HEK293 (cell line): Measurements from ENCODE around the gene SIRPB2.

Experiments
- AEBP2 ChIP-seq: fragments of 450-650 bp; formaldehyde crosslinking; IDR thresholded peaks from 2 replicates; pipeline ENCODE4 v1.5.1; 2016; ENCODE audit warnings: missing biosample characterization, missing genetic modification characterization, borderline replicate concordance
- GLI2 ChIP-seq: fragments of 450-650 bp; formaldehyde crosslinking; IDR thresholded peaks from 2 replicates; pipeline ENCODE4; 2017; ENCODE audit warnings: missing biosample characterization, missing genetic modification characterization, low read depth, borderline replicate concordance
- IKZF3 ChIP-seq: fragments of 450-650 bp; IDR thresholded peaks from 2 replicates; pipeline ENCODE4 v1.5.0; 2018; ENCODE audit warnings: missing biosample characterization, mild to moderate bottlenecking, missing genetic modification characterization, moderate library complexity
- KLF1 ChIP-seq: fragments of 450-650 bp; formaldehyde crosslinking; IDR thresholded peaks from 2 replicates; pipeline ENCODE4 v1.5.1; 2016; ENCODE audit warnings: missing biosample characterization, missing genetic modification characterization
- OVOL3 ChIP-seq: fragments of 450-650 bp; formaldehyde crosslinking; IDR thresholded peaks from 2 replicates; pipeline ENCODE4 v1.5.1; 2016; ENCODE audit warnings: missing biosample characterization, missing genetic modification characterization
- SCRT2 ChIP-seq: fragments of 450-650 bp; formaldehyde crosslinking; IDR thresholded peaks from 2 replicates; pipeline ENCODE4 v1.5.1; 2016; ENCODE audit warnings: missing biosample characterization, missing genetic modification characterization
- SP2 ChIP-seq: fragments of 450-650 bp; formaldehyde crosslinking; IDR thresholded peaks from 2 replicates; pipeline ENCODE4 v1.5.1; 2016; ENCODE audit warnings: missing biosample characterization, missing genetic modification characterization
- WT1 ChIP-seq: fragments of 450-650 bp; formaldehyde crosslinking; IDR thresholded peaks from 2 replicates; pipeline ENCODE4 v1.5.1; 2016; ENCODE audit warnings: missing biosample characterization, missing genetic modification characterization
- ZBTB17 ChIP-seq: fragments of 450-650 bp; formaldehyde crosslinking; IDR thresholded peaks from 2 replicates; pipeline ENCODE4 v1.5.1; 2016; ENCODE audit warnings: missing biosample characterization, missing genetic modification characterization
- ZFP37 ChIP-seq: fragments of 450-650 bp; formaldehyde crosslinking; IDR thresholded peaks from 2 replicates; pipeline ENCODE4 v1.5.1; 2016; ENCODE audit warnings: missing biosample characterization, missing genetic modification characterization
- ZIC2 ChIP-seq: fragments of 450-650 bp; formaldehyde crosslinking; IDR thresholded peaks from 2 replicates; pipeline ENCODE4 v1.5.1; 2016; ENCODE audit warnings: missing biosample characterization, missing genetic modification characterization
- ZNF121 ChIP-seq: fragments of 450-650 bp; formaldehyde crosslinking; IDR thresholded peaks from 2 replicates; pipeline ENCODE4 v1.5.1; 2016; ENCODE audit warnings: missing biosample characterization, missing genetic modification characterization
- ZNF19 ChIP-seq: fragments of 450-650 bp; formaldehyde crosslinking; IDR thresholded peaks from 2 replicates; pipeline ENCODE4; 2016; ENCODE audit warnings: missing biosample characterization, missing genetic modification characterization, low read depth
- ZNF248 ChIP-seq: fragments of 450-650 bp; formaldehyde crosslinking; IDR thresholded peaks from 2 replicates; pipeline ENCODE4 v1.5.1; 2017; ENCODE audit warnings: missing biosample characterization, missing genetic modification characterization
- ZNF391 ChIP-seq: fragments of 450-650 bp; formaldehyde crosslinking; IDR thresholded peaks from 2 replicates; pipeline ENCODE4 v1.5.1; 2016; ENCODE audit warnings: low read depth, missing biosample characterization, missing genetic modification characterization, borderline replicate concordance
- ZNF530 ChIP-seq: fragments of 450-650 bp; formaldehyde crosslinking; IDR thresholded peaks from 2 replicates; pipeline ENCODE4 v1.5.1; 2016; ENCODE audit warnings: low read depth, missing biosample characterization, missing genetic modification characterization
- ZNF548 ChIP-seq: fragments of 450-650 bp; formaldehyde crosslinking; IDR thresholded peaks from 2 replicates; pipeline ENCODE4 v1.5.1; 2016; ENCODE audit warnings: missing biosample characterization, missing genetic modification characterization
- ZNF596 ChIP-seq: fragments of 450-650 bp; IDR thresholded peaks from 2 replicates; pipeline ENCODE4 v1.5.0; 2018; ENCODE audit warnings: missing biosample characterization, mild to moderate bottlenecking, missing genetic modification characterization, moderate library complexity
- ZNF610 ChIP-seq: fragments of 450-650 bp; formaldehyde crosslinking; IDR thresholded peaks from 2 replicates; pipeline ENCODE4 v1.5.1; 2016; ENCODE audit warnings: missing biosample characterization, missing genetic modification characterization, borderline replicate concordance
- ZNF621 ChIP-seq: fragments of 450-650 bp; formaldehyde crosslinking; IDR thresholded peaks from 2 replicates; pipeline ENCODE4 v1.5.1; 2017; ENCODE audit warnings: missing biosample characterization, missing genetic modification characterization
- ZNF629 ChIP-seq: fragments of 450-650 bp; formaldehyde crosslinking; IDR thresholded peaks from 2 replicates; pipeline ENCODE4 v1.5.1; 2017; ENCODE audit warnings: missing biosample characterization, missing genetic modification characterization
- ZNF658 ChIP-seq: fragments of 450-650 bp; formaldehyde crosslinking; IDR thresholded peaks from 2 replicates; pipeline ENCODE4; 2016; ENCODE audit warnings: missing biosample characterization, missing genetic modification characterization
- ZNF660 ChIP-seq: fragments of 450-650 bp; IDR thresholded peaks from 2 replicates; pipeline ENCODE4 v1.5.1; 2018; ENCODE audit warnings: missing biosample characterization, mild to moderate bottlenecking, missing genetic modification characterization
- ZNF677 ChIP-seq: fragments of 450-650 bp; IDR thresholded peaks from 2 replicates; pipeline ENCODE4 v1.5.0; 2018; ENCODE audit warnings: missing biosample characterization, mild to moderate bottlenecking, missing genetic modification characterization, moderate library complexity
- ZNF837 ChIP-seq: fragments of 450-650 bp; formaldehyde crosslinking; IDR thresholded peaks from 2 replicates; pipeline ENCODE4 v1.5.1; 2016; ENCODE audit warnings: missing biosample characterization, missing genetic modification characterization
- ZSCAN5A ChIP-seq: fragments of 450-650 bp; formaldehyde crosslinking; IDR thresholded peaks from 2 replicates; pipeline ENCODE4 v1.5.1; 2016; ENCODE audit warnings: missing biosample characterization, missing genetic modification characterization
- TF ChIP-seq, protein P1 (sequence below): fragments of 450-650 bp; formaldehyde crosslinking; IDR thresholded peaks from 2 replicates; pipeline ENCODE4 v1.5.1; 2016; ENCODE audit warnings: missing biosample characterization, missing genetic modification characterization, borderline replicate concordance
- TF ChIP-seq, protein P2 (sequence below): IDR thresholded peaks from 2 replicates; pipeline ENCODE4 v1.6.1; 2011; ENCODE audit warnings: mild to moderate bottlenecking, low read depth, low read length, borderline replicate concordance
- TF ChIP-seq, protein P3 (sequence below): fragments of 450-650 bp; formaldehyde crosslinking; IDR thresholded peaks from 2 replicates; pipeline ENCODE4 v1.5.1; 2016; ENCODE audit warnings: missing biosample characterization, missing genetic modification characterization
- TF ChIP-seq, protein P4 (sequence below): fragments of 450-650 bp; formaldehyde crosslinking; IDR thresholded peaks from 2 replicates; pipeline ENCODE4 v1.5.1; 2017; ENCODE audit warnings: missing biosample characterization, mild to moderate bottlenecking, missing genetic modification characterization, moderate library complexity

Gene SIRPB2

DNA sequence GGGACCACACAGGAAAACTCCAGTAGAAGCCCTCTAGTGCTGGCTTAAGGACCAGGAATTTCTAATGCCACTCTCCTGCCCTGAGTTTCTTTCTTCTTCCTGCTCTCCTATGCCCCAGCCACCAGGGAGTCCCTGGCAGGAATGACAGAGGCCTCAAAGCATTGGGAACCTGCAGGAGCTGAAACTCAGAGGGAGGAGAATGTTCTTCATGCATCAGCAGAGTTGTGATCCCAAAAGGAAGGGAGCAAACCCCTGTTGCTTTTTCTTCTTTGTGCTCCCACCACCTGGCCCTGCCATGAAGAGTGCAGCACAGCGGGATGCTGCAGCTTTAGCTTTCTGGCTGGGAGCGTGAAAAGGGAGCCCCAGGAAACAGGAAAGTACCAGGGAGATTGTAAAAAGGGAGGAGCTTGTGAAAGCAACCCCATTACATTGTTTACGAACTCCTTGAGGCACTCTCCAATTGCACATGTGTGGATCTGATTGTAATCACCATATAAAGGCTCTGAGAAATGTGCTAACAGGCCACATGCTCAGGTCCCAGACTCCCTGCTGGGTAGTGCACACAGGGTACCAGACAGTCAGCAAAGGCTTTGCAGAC lies 63.7 kb downstream of the SIRPB2 start (continued):
- TF ChIP-seq ZNF658 (tag by site-specific recombination) (no peak), ZNF391 (tag by site-specific recombination) (no peak), ZNF610 (no peak), ZNF596 (no peak), ZNF629 (no peak), KLF1 (tag by site-specific recombination) (no peak), WT1 (tag by site-specific recombination) (0 out of 2 replicates have a peak, but pooled peaks have one; percentile 35), ZNF677 (tag by site-specific recombination) (no peak), ZNF121 (tag by site-specific recombination) (no peak), SCRT2 (tag by site-specific recombination) (peak; percentile 43; the same call in 1 of the 2 replicates), AEBP2 (tag by site-specific recombination) (no peak), ZNF248 (tag by site-specific recombination) (no peak), ZBTB17 (0 out of 2 replicates have a peak, but pooled peaks have one; percentile 32), ZNF548 (no peak), SP2 (tag by site-specific recombination) (no peak), OVOL3 (tag by site-specific recombination) (no peak), ZNF530 (tag by site-specific recombination) (no peak), ZSCAN5A (tag by site-specific recombination) (no peak), ZNF19 (tag by site-specific recombination) (no peak), ZIC2 (tag by site-specific recombination) (peak; percentile 99), ZNF660 (tag by site-specific recombination) (no peak), GLI2 (tag by site-specific recombination) (no peak), IKZF3 (tag by site-specific recombination) (peak; percentile 62; the same call in 1 of the 2 replicates), ZNF621 (tag by site-specific recombination) (no peak), ZFP37 (tag by site-specific recombination) (no peak), ZNF837 (no peak)
- TF ChIP-seq, protein P1, sequence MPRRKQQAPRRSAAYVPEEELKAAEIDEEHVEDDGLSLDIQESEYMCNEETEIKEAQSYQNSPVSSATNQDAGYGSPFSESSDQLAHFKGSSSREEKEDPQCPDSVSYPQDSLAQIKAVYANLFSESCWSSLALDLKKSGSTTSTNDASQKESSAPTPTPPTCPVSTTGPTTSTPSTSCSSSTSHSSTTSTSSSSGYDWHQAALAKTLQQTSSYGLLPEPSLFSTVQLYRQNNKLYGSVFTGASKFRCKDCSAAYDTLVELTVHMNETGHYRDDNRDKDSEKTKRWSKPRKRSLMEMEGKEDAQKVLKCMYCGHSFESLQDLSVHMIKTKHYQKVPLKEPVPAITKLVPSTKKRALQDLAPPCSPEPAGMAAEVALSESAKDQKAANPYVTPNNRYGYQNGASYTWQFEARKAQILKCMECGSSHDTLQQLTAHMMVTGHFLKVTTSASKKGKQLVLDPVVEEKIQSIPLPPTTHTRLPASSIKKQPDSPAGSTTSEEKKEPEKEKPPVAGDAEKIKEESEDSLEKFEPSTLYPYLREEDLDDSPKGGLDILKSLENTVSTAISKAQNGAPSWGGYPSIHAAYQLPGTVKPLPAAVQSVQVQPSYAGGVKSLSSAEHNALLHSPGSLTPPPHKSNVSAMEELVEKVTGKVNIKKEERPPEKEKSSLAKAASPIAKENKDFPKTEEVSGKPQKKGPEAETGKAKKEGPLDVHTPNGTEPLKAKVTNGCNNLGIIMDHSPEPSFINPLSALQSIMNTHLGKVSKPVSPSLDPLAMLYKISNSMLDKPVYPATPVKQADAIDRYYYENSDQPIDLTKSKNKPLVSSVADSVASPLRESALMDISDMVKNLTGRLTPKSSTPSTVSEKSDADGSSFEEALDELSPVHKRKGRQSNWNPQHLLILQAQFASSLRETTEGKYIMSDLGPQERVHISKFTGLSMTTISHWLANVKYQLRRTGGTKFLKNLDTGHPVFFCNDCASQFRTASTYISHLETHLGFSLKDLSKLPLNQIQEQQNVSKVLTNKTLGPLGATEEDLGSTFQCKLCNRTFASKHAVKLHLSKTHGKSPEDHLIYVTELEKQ (tag by site-specific recombination): no peak
- TF ChIP-seq, protein P2, sequence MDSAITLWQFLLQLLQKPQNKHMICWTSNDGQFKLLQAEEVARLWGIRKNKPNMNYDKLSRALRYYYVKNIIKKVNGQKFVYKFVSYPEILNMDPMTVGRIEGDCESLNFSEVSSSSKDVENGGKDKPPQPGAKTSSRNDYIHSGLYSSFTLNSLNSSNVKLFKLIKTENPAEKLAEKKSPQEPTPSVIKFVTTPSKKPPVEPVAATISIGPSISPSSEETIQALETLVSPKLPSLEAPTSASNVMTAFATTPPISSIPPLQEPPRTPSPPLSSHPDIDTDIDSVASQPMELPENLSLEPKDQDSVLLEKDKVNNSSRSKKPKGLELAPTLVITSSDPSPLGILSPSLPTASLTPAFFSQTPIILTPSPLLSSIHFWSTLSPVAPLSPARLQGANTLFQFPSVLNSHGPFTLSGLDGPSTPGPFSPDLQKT: no peak
- TF ChIP-seq, protein P3, sequence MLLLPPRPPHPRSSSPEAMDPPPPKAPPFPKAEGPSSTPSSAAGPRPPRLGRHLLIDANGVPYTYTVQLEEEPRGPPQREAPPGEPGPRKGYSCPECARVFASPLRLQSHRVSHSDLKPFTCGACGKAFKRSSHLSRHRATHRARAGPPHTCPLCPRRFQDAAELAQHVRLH (tag by site-specific recombination): no peak
- TF ChIP-seq, protein P4, sequence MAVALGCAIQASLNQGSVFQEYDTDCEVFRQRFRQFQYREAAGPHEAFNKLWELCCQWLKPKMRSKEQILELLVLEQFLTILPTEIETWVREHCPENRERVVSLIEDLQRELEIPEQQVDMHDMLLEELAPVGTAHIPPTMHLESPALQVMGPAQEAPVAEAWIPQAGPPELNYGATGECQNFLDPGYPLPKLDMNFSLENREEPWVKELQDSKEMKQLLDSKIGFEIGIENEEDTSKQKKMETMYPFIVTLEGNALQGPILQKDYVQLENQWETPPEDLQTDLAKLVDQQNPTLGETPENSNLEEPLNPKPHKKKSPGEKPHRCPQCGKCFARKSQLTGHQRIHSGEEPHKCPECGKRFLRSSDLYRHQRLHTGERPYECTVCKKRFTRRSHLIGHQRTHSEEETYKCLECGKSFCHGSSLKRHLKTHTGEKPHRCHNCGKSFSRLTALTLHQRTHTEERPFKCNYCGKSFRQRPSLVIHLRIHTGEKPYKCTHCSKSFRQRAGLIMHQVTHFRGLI (tag by site-specific recombination): no peak
